ENCODE data around the gene GPRASP1.

GPRASP1 gene

GRCh38 chrX:102610905-102611304 lies 40.4 kb upstream of the GPRASP1 start:
- Histone ChIP-seq H3K4me3 (ENCODE audit: insufficient read depth in 1 of 2, low read depth in 1 of 2, low read length in 2 of 2) (no peak overlapping the region), H3K27me3 (ENCODE audit: control insufficient read depth in 1 of 2, insufficient read depth in 1 of 2, low read length in 2 of 2) (no peaks in the 10 kb centered on the region), H3K36me3 (ENCODE audit: control insufficient read depth in 1 of 2, insufficient read depth in 2 of 2, low read depth in 1 of 2, low read length in 2 of 2) (peaks cover under 1 to 5% of the 10 kb centered on the region in 2 experiments), H3K4me2 (ENCODE audit: low read length, poor library complexity, severe bottlenecking) (no peak overlapping the region), H3K9ac (ENCODE audit: low read length) (no peak overlapping the region), H3K79me1 (replicated peaks; ENCODE audit: low read length, poor library complexity, severe bottlenecking) (peaks cover 2% of the 10 kb centered on the region), H2BK5ac (ENCODE audit: low read depth, low read length, poor library complexity, severe bottlenecking) (no peak overlapping the region), H2AK5ac (ENCODE audit: low read length, severe bottlenecking) (no peak overlapping the region), H2BK120ac (ENCODE audit: low read depth, low read length) (no peak overlapping the region), H3K27ac (ENCODE audit: low read length, poor library complexity, severe bottlenecking) (no peak overlapping the region), H3K14ac (ENCODE audit: low read length in 2 of 2) (no peak overlapping the region), H4K8ac (ENCODE audit: low read length) (no peak overlapping the region), H3K23ac (ENCODE audit: low read length in 2 of 2) (no peak overlapping the region), H3K4ac (ENCODE audit: low read depth in 1 of 2, low read length in 2 of 2) (no peak overlapping the region), H2AFZ (ENCODE audit: low read depth, low read length) (no peak overlapping the region), H3K18ac (ENCODE audit: low read depth in 1 of 2, low read length in 2 of 2) (no peak overlapping the region), H3K4me1 (ENCODE audit: control insufficient read depth, insufficient read depth, low read depth, low read length) (no peaks in the 10 kb centered on the region), H2BK12ac (ENCODE audit: low read length in 2 of 2) (no peak overlapping the region), H4K91ac (ENCODE audit: low read length) (no peak overlapping the region), H2BK15ac (ENCODE audit: low read depth, poor library complexity, severe bottlenecking) (no peak overlapping the region), H3K9me3 (ENCODE audit: control insufficient read depth, low read length) (no peaks in the 10 kb centered on the region)
- 100% methylated on average over 1 of the region's 4 CpGs for WGBS
- no peak for DNase-seq

GRCh38 chrX:102624105-102624504 lies 27.2 kb upstream of the GPRASP1 start:
- Histone ChIP-seq H4K8ac (ENCODE audit: low read length) (no peak overlapping the region), H3K27me3 (ENCODE audit: control insufficient read depth in 1 of 2, insufficient read depth in 1 of 2, low read length in 2 of 2) (no peaks in the 10 kb centered on the region), H3K4ac (ENCODE audit: low read depth in 1 of 2, low read length in 2 of 2) (no peak overlapping the region), H3K23ac (ENCODE audit: low read length in 2 of 2) (no peak overlapping the region), H3K27ac (ENCODE audit: low read length, poor library complexity, severe bottlenecking) (no peak overlapping the region), H3K9me3 (ENCODE audit: control insufficient read depth, low read length) (peaks cover 34% of the 10 kb centered on the region), H3K9ac (ENCODE audit: low read length) (no peak overlapping the region), H2BK120ac (ENCODE audit: low read depth, low read length) (no peak overlapping the region), H3K4me3 (ENCODE audit: insufficient read depth in 1 of 2, low read depth in 1 of 2, low read length in 2 of 2) (no peak overlapping the region), H2AFZ (ENCODE audit: low read depth, low read length) (no peak overlapping the region), H2BK5ac (ENCODE audit: low read depth, low read length, poor library complexity, severe bottlenecking) (no peak overlapping the region), H3K4me2 (ENCODE audit: low read length, poor library complexity, severe bottlenecking) (no peak overlapping the region), H3K18ac (ENCODE audit: low read depth in 1 of 2, low read length in 2 of 2) (no peak overlapping the region), H2BK12ac (ENCODE audit: low read length in 2 of 2) (no peak overlapping the region), H4K91ac (ENCODE audit: low read length) (no peak overlapping the region), H2AK5ac (ENCODE audit: low read length, severe bottlenecking) (no peak overlapping the region), H3K36me3 (ENCODE audit: control insufficient read depth in 1 of 2, insufficient read depth in 2 of 2, low read depth in 1 of 2, low read length in 2 of 2) (peaks cover 0 to 4% of the 10 kb centered on the region in 2 experiments), H3K14ac (ENCODE audit: low read length in 2 of 2) (no peak overlapping the region), H2BK15ac (ENCODE audit: low read depth, poor library complexity, severe bottlenecking) (no peak overlapping the region), H3K79me1 (replicated peaks; ENCODE audit: low read length, poor library complexity, severe bottlenecking) (peaks cover 13% of the 10 kb centered on the region), H3K4me1 (ENCODE audit: control insufficient read depth, insufficient read depth, low read depth, low read length) (no peaks in the 10 kb centered on the region)
- 93% methylated on average over 6 of the region's 6 CpGs for WGBS
- no peak for DNase-seq

GRCh38 chrX:102627640-102628039 lies 23.6 kb upstream of the GPRASP1 start:
- Histone ChIP-seq H3K27ac (ENCODE audit: low read length, poor library complexity, severe bottlenecking) (no peak overlapping the region), H3K14ac (ENCODE audit: low read length in 2 of 2) (no peak overlapping the region), H3K9me3 (ENCODE audit: control insufficient read depth, low read length) (peaks cover 14% of the 10 kb centered on the region), H3K4me1 (ENCODE audit: control insufficient read depth, insufficient read depth, low read depth, low read length) (no peaks in the 10 kb centered on the region), H3K4me3 (ENCODE audit: insufficient read depth in 1 of 2, low read depth in 1 of 2, low read length in 2 of 2) (no peak overlapping the region), H3K36me3 (ENCODE audit: control insufficient read depth in 1 of 2, insufficient read depth in 2 of 2, low read depth in 1 of 2, low read length in 2 of 2) (peaks cover 0 to 4% of the 10 kb centered on the region in 2 experiments), H2BK120ac (ENCODE audit: low read depth, low read length) (no peak overlapping the region), H4K8ac (ENCODE audit: low read length) (no peak overlapping the region), H2BK5ac (ENCODE audit: low read depth, low read length, poor library complexity, severe bottlenecking) (no peak overlapping the region), H4K91ac (ENCODE audit: low read length) (no peak overlapping the region), H3K9ac (ENCODE audit: low read length) (no peak overlapping the region), H3K23ac (ENCODE audit: low read length in 2 of 2) (no peak overlapping the region), H3K4ac (ENCODE audit: low read depth in 1 of 2, low read length in 2 of 2) (no peak overlapping the region), H2BK15ac (ENCODE audit: low read depth, poor library complexity, severe bottlenecking) (no peak overlapping the region), H2AK5ac (ENCODE audit: low read length, severe bottlenecking) (no peak overlapping the region), H3K79me1 (replicated peaks; ENCODE audit: low read length, poor library complexity, severe bottlenecking) (peaks cover 13% of the 10 kb centered on the region), H3K27me3 (ENCODE audit: control insufficient read depth in 1 of 2, insufficient read depth in 1 of 2, low read length in 2 of 2) (peaks cover 0 to 5% of the 10 kb centered on the region in 2 experiments), H2BK12ac (ENCODE audit: low read length in 2 of 2) (no peak overlapping the region), H3K4me2 (ENCODE audit: low read length, poor library complexity, severe bottlenecking) (no peak overlapping the region), H3K18ac (ENCODE audit: low read depth in 1 of 2, low read length in 2 of 2) (no peak overlapping the region), H2AFZ (ENCODE audit: low read depth, low read length) (no peak overlapping the region)
- 100% methylated on average over 1 of the region's 1 CpG for WGBS
- DNase-seq, result no peak

- Histone ChIP-seq H3K4me3 (ENCODE audit: insufficient read depth in 1 of 2, low read depth in 1 of 2, low read length in 2 of 2) (no peak overlapping the region), H3K4me1 (ENCODE audit: control insufficient read depth, insufficient read depth, low read depth, low read length) (no peaks in the 10 kb centered on the region), H3K14ac (ENCODE audit: low read length in 2 of 2) (no peak overlapping the region), H2BK5ac (ENCODE audit: low read depth, low read length, poor library complexity, severe bottlenecking) (no peak overlapping the region), H3K9ac (ENCODE audit: low read length) (no peak overlapping the region), H2BK15ac (ENCODE audit: low read depth, poor library complexity, severe bottlenecking) (no peak overlapping the region), H3K36me3 (ENCODE audit: control insufficient read depth in 1 of 2, insufficient read depth in 2 of 2, low read depth in 1 of 2, low read length in 2 of 2) (peaks cover 0 to 5% of the 10 kb centered on the region in 2 experiments), H3K18ac (ENCODE audit: low read depth in 1 of 2, low read length in 2 of 2) (no peak overlapping the region), H3K9me3 (ENCODE audit: control insufficient read depth, low read length) (no peaks in the 10 kb centered on the region), H2BK12ac (ENCODE audit: low read length in 2 of 2) (no peak overlapping the region), H2AK5ac (ENCODE audit: low read length, severe bottlenecking) (no peak overlapping the region), H3K27ac (ENCODE audit: low read length, poor library complexity, severe bottlenecking) (no peak overlapping the region), H2BK120ac (ENCODE audit: low read depth, low read length) (no peak overlapping the region), H3K4me2 (ENCODE audit: low read length, poor library complexity, severe bottlenecking) (no peak overlapping the region), H2AFZ (ENCODE audit: low read depth, low read length) (no peak overlapping the region), H3K27me3 (ENCODE audit: control insufficient read depth in 1 of 2, insufficient read depth in 1 of 2, low read length in 2 of 2) (no peaks in the 10 kb centered on the region), H3K79me1 (replicated peaks; ENCODE audit: low read length, poor library complexity, severe bottlenecking) (no peaks in the 10 kb centered on the region), H3K4ac (ENCODE audit: low read depth in 1 of 2, low read length in 2 of 2) (no peak overlapping the region), H4K8ac (ENCODE audit: low read length) (no peak overlapping the region), H4K91ac (ENCODE audit: low read length) (no peak overlapping the region), H3K23ac (ENCODE audit: low read length in 2 of 2) (no peak overlapping the region)
- no peak for DNase-seq
- WGBS, result no CpG with 5 or more reads among the region's 1 CpG
Measured at GRCh38 chrX:102637561-102637960, 13.7 kb upstream of the GPRASP1 start.
